Neural cell (in vitro differentiated cells): Measurements from ENCODE around the gene ZNF226. TPM values are rescaled to one million over a fixed set of nuclear protein-coding genes. Genes with fewer than 3 reads are reported as not detected.
A peak's percentile ranks its signal among the peaks of the same experiment; 100 is the strongest.
"Not testable (repeated sequence)": the region's sequence is repeated elsewhere in the genome, so short reads cannot be mapped to it uniquely, and the experiment has no call there.

Experiments used
- H2AFZ ChIP-seq: fragments of 200-600, 300-800 bp; sonication (generic), shearing (Covaris generic); 2 replicates; pipeline ENCODE4 v1.6.0; 2014; ENCODE audit warnings: low read depth, mild to moderate bottlenecking, antibody characterized with exemption, low read length, moderate library complexity
- H3F3A ChIP-seq: fragments of 200-600 bp; shearing (Covaris generic); 2 replicates; pipeline ENCODE4 v1.6.1; 2016; ENCODE audit warnings: mild to moderate bottlenecking, moderate library complexity, mixed read lengths, antibody characterized with exemption, low read length; ENCODE audit not compliant: insufficient read depth, poor library complexity, severe bottlenecking
- H3K27ac ChIP-seq: fragments of 200-600, 300-800 bp; sonication (generic), shearing (Covaris generic); 2 replicates; pipeline ENCODE4 v1.5.1; 2014; ENCODE audit warnings: mild to moderate bottlenecking, low read length, moderate library complexity
- H3K27me3 ChIP-seq: fragments of 300-800, 200-600 bp; sonication (generic), shearing (Covaris generic); 2 replicates; pipeline ENCODE4 v1.6.0; 2014; ENCODE audit warnings: mild to moderate bottlenecking, low read depth, low read length, moderate library complexity; ENCODE audit not compliant: insufficient read depth
- H3K36me3 ChIP-seq: fragments of 300-800, 200-600 bp; sonication (generic), shearing (Covaris generic); 2 replicates; pipeline ENCODE4 v1.5.1; 2014; ENCODE audit warnings: mild to moderate bottlenecking, antibody characterized with exemption, low read length, moderate library complexity; ENCODE audit not compliant: insufficient read depth
- H3K4me2 ChIP-seq: fragments of 300-800, 200-600 bp; sonication (generic), shearing (Covaris generic); 2 replicates; pipeline ENCODE4 v1.6.0; 2014; ENCODE audit warnings: mild to moderate bottlenecking, low read length
- H3K4me3 ChIP-seq: fragments of 300-800, 200-600 bp; sonication (generic), shearing (Covaris generic); 2 replicates; pipeline ENCODE4 v1.5.1; 2014; ENCODE audit warnings: mild to moderate bottlenecking, low read length, moderate library complexity
- H3K79me2 ChIP-seq: fragments of 200-600 bp; shearing (Covaris generic); replicated peaks from 2 replicates; pipeline ENCODE4 v1.6.0; 2014; ENCODE audit warnings: mild to moderate bottlenecking, low read length, moderate library complexity; ENCODE audit not compliant: insufficient read depth
- H3K9ac ChIP-seq: fragments of 300-800, 200-600 bp; sonication (generic), shearing (Covaris generic); 2 replicates; pipeline ENCODE4 v1.6.1; 2016; ENCODE audit warnings: mild to moderate bottlenecking, low read length, mixed read lengths
- H3K9me2 ChIP-seq: fragments of 200-600 bp; shearing (Covaris generic); 2 replicates; pipeline ENCODE4 v1.6.1; 2016; ENCODE audit warnings: mild to moderate bottlenecking, low read length, mixed read lengths; ENCODE audit not compliant: insufficient read depth
- H3K9me3 ChIP-seq: fragments of 200-600, 300-800 bp; sonication (generic), shearing (Covaris generic); 2 replicates; pipeline ENCODE4 v1.6.1; 2016; ENCODE audit warnings: mild to moderate bottlenecking, mixed run types, low read length, moderate library complexity, mixed read lengths
- H4K20me1 ChIP-seq: fragments of 200-600 bp; shearing (Covaris generic); 2 replicates; pipeline ENCODE4 v1.6.1; 2016; ENCODE audit warnings: mild to moderate bottlenecking, mixed run types; ENCODE audit not compliant: insufficient read depth
- CTCF ChIP-seq: fragments of 450-650 bp; IDR thresholded peaks from 2 replicates; pipeline ENCODE4 v1.5.1; 2014; ENCODE audit warnings: antibody characterized with exemption, mild to moderate bottlenecking, moderate library complexity; ENCODE audit not compliant: poor library complexity, severe bottlenecking
- EZH2 ChIP-seq: fragments of 200-600, 300-800 bp; shearing (Covaris generic), sonication (generic); IDR thresholded peaks from 2 replicates; pipeline ENCODE4 v1.6.1; 2014; ENCODE audit warnings: antibody characterized with exemption, low read length, borderline replicate concordance, mild to moderate bottlenecking; ENCODE audit not compliant: insufficient read depth, poor library complexity, severe bottlenecking
- MXI1 ChIP-seq: fragments of 450-650 bp; conservative IDR thresholded peaks from 2 replicates; pipeline ENCODE4 v1.6.1; 2014; ENCODE audit warnings: antibody characterized with exemption, mild to moderate bottlenecking; ENCODE audit not compliant: poor library complexity, severe bottlenecking
- POLR2AphosphoS5 ChIP-seq: IDR thresholded peaks from 2 replicates; pipeline ENCODE4 v1.6.1; 2012
- RAD21 ChIP-seq: fragments of 450-650 bp; conservative IDR thresholded peaks from 2 replicates; pipeline ENCODE4 v1.6.1; 2014; ENCODE audit warnings: antibody characterized with exemption, mild to moderate bottlenecking, moderate library complexity
- REST ChIP-seq: IDR thresholded peaks from 2 replicates; pipeline ENCODE4 v1.6.1; 2012; ENCODE audit warnings: borderline replicate concordance
- SMC3 ChIP-seq: fragments of 450-650 bp; conservative IDR thresholded peaks from 2 replicates; pipeline ENCODE4 v1.6.1; 2014; ENCODE audit warnings: antibody characterized with exemption, mild to moderate bottlenecking, moderate library complexity; ENCODE audit not compliant: poor library complexity
- TAF1 ChIP-seq: IDR thresholded peaks from 2 replicates; pipeline ENCODE4 v1.6.1; 2012; ENCODE audit warnings: low read depth
- polyA minus RNA-seq: library from RNA; depleted of rRNA, polyadenylated mRNA; stranded (reverse); fragments of >200 nt; gene quantifications from 2 replicates; pipeline ENCODE4 v1.2.3, GENCODE V29; 2014
- polyA plus RNA-seq: library from polyadenylated mRNA; depleted of rRNA; stranded (reverse); fragments of >200 nt; gene quantifications from 2 replicates; pipeline ENCODE4 v1.2.3, GENCODE V29; 2014

Gene ZNF226
- 39.0 and 39.3 TPM in 2 replicates for polyA plus RNA-seq
- 90.8 and 105 TPM in 2 replicates for polyA minus RNA-seq

- Histone ChIP-seq H3K79me2 (peaks cover 41% of the 10 kb centered on the region), H3K27me3 (no peaks in the 10 kb centered on the region), H3K36me3 (peaks cover 5% of the 10 kb centered on the region), H3F3A (no peaks in the 10 kb centered on the region), H3K9me3 (no peaks in the 10 kb centered on the region), H2AFZ (peak within 1 kb of the TSS; percentile 61), H3K4me2 (peak within 1 kb of the TSS; percentile 61), H4K20me1 (no peaks in the 10 kb centered on the region), H3K27ac (peak within 1 kb of the TSS; percentile 91), H3K9me2 (no peaks in the 10 kb centered on the region), H3K9ac (peak within 1 kb of the TSS; percentile 83), H3K4me3 (peak within 1 kb of the TSS; percentile 75)
- TF ChIP-seq CTCF (peak; percentile 19), EZH2 (no peak), REST (peak; percentile 79), MXI1 (peak; percentile 68), TAF1 (peak; percentile 33), POLR2AphosphoS5 (peak; percentile 83), SMC3 (peak; percentile 47), RAD21 (no peak)
Measured at GRCh38 chr19:44164673-44165512, at the start of gene ZNF226. Gene ZNF226 (plus strand): TSS chr19:44165100. CDS start chr19:44170081, 4,981 bp downstream.

GRCh38 chr19:44121162-44121561 lies 43.7 kb upstream of the ZNF226 start:
- H3K9me3 ChIP-seq, H3K9me2 ChIP-seq, H3K4me2 ChIP-seq, H4K20me1 ChIP-seq, H3K36me3 ChIP-seq, H3K79me2 ChIP-seq, H3F3A ChIP-seq, H3K27ac ChIP-seq, H3K9ac ChIP-seq, H3K4me3 ChIP-seq, H3K27me3 ChIP-seq, H2AFZ ChIP-seq: not testable (repeated sequence)

GRCh38 chr19:44131955-44132354 lies 32.9 kb upstream of the ZNF226 start:
- Histone ChIP-seq H2AFZ (no peak overlapping the region), H3F3A (no peaks in the 10 kb centered on the region), H4K20me1 (no peaks in the 10 kb centered on the region), H3K9me3 (no peaks in the 10 kb centered on the region), H3K79me2 (no peaks in the 10 kb centered on the region), H3K4me2 (no peak overlapping the region), H3K4me3 (no peak overlapping the region), H3K27me3 (no peaks in the 10 kb centered on the region), H3K9ac (no peak overlapping the region), H3K27ac (no peak overlapping the region), H3K36me3 (peaks cover 8% of the 10 kb centered on the region), H3K9me2 (no peaks in the 10 kb centered on the region)
- TF ChIP-seq EZH2 (no peak), CTCF (no peak), POLR2AphosphoS5 (no peak), MXI1 (no peak)
